HepG2 (cell line): ENCODE measurements around the gene NWD2. TPM values are rescaled to one million over a fixed set of nuclear protein-coding genes. Genes with fewer than 3 reads are reported as not detected.
"Not testable (repeated sequence)": the region's sequence is repeated elsewhere in the genome, so short reads cannot be mapped to it uniquely, and the experiment has no call there.

ENCODE experiments used
- ATAC-seq: fragments of 200-7000 bp; cut with Tn5 transposase; 3 replicates; pipeline ENCODE4 v1.9.1; 2020; ENCODE audit warnings: mild to moderate bottlenecking, moderate library complexity
- BruUV-seq: library from RNA; stranded (reverse); fragments of 400-500 nt; replicated peaks from 2 replicates; lab custom pipeline; 2021; lab: Mats Ljungman, UMichigan
- CTCF ChIA-PET: fragments of 300-600 bp; formaldehyde crosslinking; extraction: SDS; loops from one replicate; lab custom pipeline; 2021; ENCODE audit warnings: low total read pairs, inconsistent platforms, low intra/inter-chr PET ratio; lab: Yijun Ruan, JAX
- POLR2A ChIA-PET: fragments of 350-600 bp; sonication (Branson Sonifier 250); formaldehyde crosslinking; loops from one replicate; lab custom pipeline; 2020; ENCODE audit warnings: antibody characterized with exemption, inconsistent platforms; lab: Yijun Ruan, JAX
- DNase-seq: peaks from one replicate; pipeline ENCODE4 v3.0.0-alpha.2; 2015; ENCODE audit warnings: low spot score
- FAIRE-seq: peaks from 3 replicates; lab custom pipeline; 2011; peaks lifted over from hg19 to GRCh38; lab: Jason Lieb, UNC
- H2AFZ ChIP-seq: one replicate; pipeline ENCODE4 v1.6.1; 2011; ENCODE audit warnings: low read length, inconsistent platforms
- H3K27ac ChIP-seq: fragments of 300-600 bp; 3 replicates; pipeline ENCODE4 v1.8.0; 2011; ENCODE audit warnings: mixed run types, mild to moderate bottlenecking, mixed read lengths, low read length, inconsistent platforms; ENCODE audit not compliant: insufficient read depth; ENCODE audit errors: extremely low read length
- H3K27me3 ChIP-seq, 2 experiments: fragments of 200-600 bp in 1 of 2; 2 replicates in 1 of 2; 3 replicates in 1 of 2; pipeline versions ENCODE4 v1.6.0 to v1.8.0; 2011; ENCODE audit warnings: low read length in 2 of 2, mild to moderate bottlenecking in 2 of 2, moderate library complexity in 2 of 2, inconsistent platforms in 1 of 2; ENCODE audit not compliant: insufficient read depth in 2 of 2, control insufficient read depth in 1 of 2
- H3K36me3 ChIP-seq, 2 experiments: fragments of 200-600 bp in 1 of 2; replicated peaks in 1 of 2; 2 replicates in 1 of 2; 3 replicates in 1 of 2; pipeline versions ENCODE4 v1.5.1 to v1.8.0; 2011; ENCODE audit warnings: low read length in 2 of 2, inconsistent platforms in 1 of 2; ENCODE audit not compliant: insufficient read depth in 2 of 2, control insufficient read depth in 1 of 2
- H3K4me1 ChIP-seq: 2 replicates; pipeline ENCODE4 v1.5.1; 2012; ENCODE audit warnings: low read length, inconsistent platforms; ENCODE audit not compliant: insufficient read depth
- H3K4me2 ChIP-seq: 2 replicates; pipeline ENCODE4 v1.6.0; 2011; ENCODE audit warnings: low read depth, low read length, inconsistent platforms
- H3K4me3 ChIP-seq, 3 experiments: fragments of 200-600 bp in 1 of 3; sonication (generic), shearing (Covaris generic) in 1 of 3; replicated peaks in 1 of 3; 2 replicates each; pipeline ENCODE4 v1.5.1; 2011 to 2016; ENCODE audit warnings: low read length in 3 of 3, inconsistent platforms in 2 of 3, low read depth in 2 of 3, mild to moderate bottlenecking in 2 of 3, control low read depth in 1 of 3, mixed read lengths in 1 of 3; ENCODE audit not compliant: insufficient read depth in 1 of 3
- H3K79me2 ChIP-seq: one replicate; pipeline ENCODE4 v1.6.1; 2011; ENCODE audit warnings: low read length, inconsistent platforms; ENCODE audit not compliant: insufficient read depth
- H3K9ac ChIP-seq: 2 replicates; pipeline ENCODE4 v1.6.0; 2011; ENCODE audit warnings: mild to moderate bottlenecking, low read depth, low read length, inconsistent platforms; ENCODE audit not compliant: insufficient read depth
- H3K9me3 ChIP-seq: 2 replicates; pipeline ENCODE4 v1.5.1; 2012; ENCODE audit warnings: mild to moderate bottlenecking, low read length
- H4K20me1 ChIP-seq: 2 replicates; pipeline ENCODE4 v1.6.0; 2011; ENCODE audit warnings: inconsistent platforms, mild to moderate bottlenecking, low read length, moderate library complexity; ENCODE audit not compliant: insufficient read depth
- FOXC1 ChIP-seq: sonication (generic); formaldehyde crosslinking; IDR thresholded peaks from 2 replicates; pipeline ENCODE4 v1.8.0; 2022; ENCODE audit warnings: mild to moderate bottlenecking, missing genetic modification reagents, borderline replicate concordance
- PHF21A ChIP-seq: sonication (generic); formaldehyde crosslinking; IDR thresholded peaks from 2 replicates; pipeline ENCODE4 v1.5.0; 2020; ENCODE audit warnings: mild to moderate bottlenecking, missing genetic modification reagents
- YEATS4 ChIP-seq: sonication (generic); formaldehyde crosslinking; IDR thresholded peaks from 2 replicates; pipeline ENCODE4 v1.4.0; 2020; ENCODE audit warnings: missing genetic modification reagents, borderline replicate concordance
- WGBS: methylation state at CpG from one replicate; pipeline ENCODE4 v1.1.6; 2017; ENCODE audit warnings: low lambda C conversion rate; 5-methylcytosine and 5-hydroxymethylcytosine counted together
- in situ Hi-C: cut with HindIII; loops from 2 replicates; pipeline ENCODE4 v1.10.0; 2017; ENCODE audit warnings: low pct_unique_long_range_greater_than_20kb; ENCODE audit not compliant: extremely low pct_ligation_motif_present
- intact Hi-C: fragments of 100-400 bp; cut with micrococcal nuclease; formaldehyde crosslinking; loops from one replicate; pipeline ENCODE4 v1.10.0; 2022; ENCODE audit not compliant: unreplicated experiment
- polyA plus RNA-seq, 8 experiments: library from polyadenylated mRNA; depleted of rRNA in 3 of 8; stranded (reverse) in 7 of 8; unstranded in 1 of 8; fragments of >200 nt; fragmentation: Illumina TruSeq in 4 of 8; extraction: Trizol in 4 of 8; gene quantifications; 2 replicates each; pipeline versions ENCODE4 v1.2.1 to v1.2.3, GENCODE V29; 2011 to 2016; ENCODE audit warnings: low read depth in 4 of 8, missing spikeins in 1 of 8, mixed read lengths in 1 of 8; ENCODE audit not compliant: insufficient read depth in 1 of 8
- total RNA-seq, 5 experiments: library from RNA; depleted of rRNA; stranded (reverse); fragments of >200 nt; fragmentation: Illumina TruSeq; extraction: Trizol; gene quantifications; 2 replicates each; pipeline ENCODE4 v1.2.3, GENCODE V29; 2016; ENCODE audit warnings: low read depth in 1 of 5
- TF ChIP-seq, protein P1 (sequence below): sonication (generic); formaldehyde crosslinking; IDR thresholded peaks from 2 replicates; pipeline ENCODE4 v1.5.1; 2020; ENCODE audit warnings: mild to moderate bottlenecking, missing genetic modification reagents, borderline replicate concordance

Gene NWD2
- total and polyA plus RNA-seq, 2 of the 13 experiments (the other 11 are each of a cell fraction or from before 2014, with no cell fraction given): not detected

DNA sequence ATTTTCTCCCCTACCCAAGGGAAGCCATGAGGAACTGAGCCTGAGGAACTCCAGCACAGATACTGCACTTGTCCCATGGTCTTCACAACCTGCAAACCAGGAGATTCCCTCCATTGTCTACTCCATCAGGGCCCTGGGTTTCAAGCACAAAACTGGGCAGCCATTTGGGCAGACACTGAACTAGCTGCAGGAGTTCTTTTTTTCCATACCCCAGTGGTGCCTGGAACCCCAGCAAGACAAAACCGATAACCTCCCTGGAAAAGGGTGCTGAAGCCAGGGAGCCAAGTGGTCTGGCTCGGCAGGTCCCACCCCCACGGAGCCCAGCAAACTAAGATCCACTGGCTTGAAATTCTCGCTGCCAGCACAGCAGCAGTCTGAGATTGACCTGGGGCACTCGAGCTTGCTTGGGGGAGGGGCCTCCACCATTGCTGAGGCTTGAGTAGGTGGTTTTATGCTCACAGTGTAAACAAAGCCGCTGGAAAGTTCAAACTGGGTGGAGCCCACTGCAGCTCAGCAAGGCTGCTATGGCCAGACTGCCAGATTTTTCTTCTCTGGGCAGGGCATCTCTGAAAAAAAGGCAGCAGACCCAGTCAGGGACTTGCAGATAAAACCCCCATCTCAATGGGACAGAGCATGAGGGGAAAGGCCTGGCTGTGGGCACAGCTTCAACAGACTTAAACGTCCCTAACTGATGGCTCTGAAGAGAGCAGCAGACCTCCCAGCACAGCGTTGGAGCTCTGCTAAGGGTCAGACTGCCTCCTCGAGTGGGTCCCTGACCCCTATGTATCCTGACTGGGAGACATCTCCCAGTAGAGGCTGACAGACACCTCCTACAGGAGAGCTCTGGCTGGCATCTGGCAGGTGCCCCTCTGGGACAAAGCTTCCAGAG is 163.6 kb downstream of the NWD2 start (continued):
- TF ChIP-seq, protein P1, sequence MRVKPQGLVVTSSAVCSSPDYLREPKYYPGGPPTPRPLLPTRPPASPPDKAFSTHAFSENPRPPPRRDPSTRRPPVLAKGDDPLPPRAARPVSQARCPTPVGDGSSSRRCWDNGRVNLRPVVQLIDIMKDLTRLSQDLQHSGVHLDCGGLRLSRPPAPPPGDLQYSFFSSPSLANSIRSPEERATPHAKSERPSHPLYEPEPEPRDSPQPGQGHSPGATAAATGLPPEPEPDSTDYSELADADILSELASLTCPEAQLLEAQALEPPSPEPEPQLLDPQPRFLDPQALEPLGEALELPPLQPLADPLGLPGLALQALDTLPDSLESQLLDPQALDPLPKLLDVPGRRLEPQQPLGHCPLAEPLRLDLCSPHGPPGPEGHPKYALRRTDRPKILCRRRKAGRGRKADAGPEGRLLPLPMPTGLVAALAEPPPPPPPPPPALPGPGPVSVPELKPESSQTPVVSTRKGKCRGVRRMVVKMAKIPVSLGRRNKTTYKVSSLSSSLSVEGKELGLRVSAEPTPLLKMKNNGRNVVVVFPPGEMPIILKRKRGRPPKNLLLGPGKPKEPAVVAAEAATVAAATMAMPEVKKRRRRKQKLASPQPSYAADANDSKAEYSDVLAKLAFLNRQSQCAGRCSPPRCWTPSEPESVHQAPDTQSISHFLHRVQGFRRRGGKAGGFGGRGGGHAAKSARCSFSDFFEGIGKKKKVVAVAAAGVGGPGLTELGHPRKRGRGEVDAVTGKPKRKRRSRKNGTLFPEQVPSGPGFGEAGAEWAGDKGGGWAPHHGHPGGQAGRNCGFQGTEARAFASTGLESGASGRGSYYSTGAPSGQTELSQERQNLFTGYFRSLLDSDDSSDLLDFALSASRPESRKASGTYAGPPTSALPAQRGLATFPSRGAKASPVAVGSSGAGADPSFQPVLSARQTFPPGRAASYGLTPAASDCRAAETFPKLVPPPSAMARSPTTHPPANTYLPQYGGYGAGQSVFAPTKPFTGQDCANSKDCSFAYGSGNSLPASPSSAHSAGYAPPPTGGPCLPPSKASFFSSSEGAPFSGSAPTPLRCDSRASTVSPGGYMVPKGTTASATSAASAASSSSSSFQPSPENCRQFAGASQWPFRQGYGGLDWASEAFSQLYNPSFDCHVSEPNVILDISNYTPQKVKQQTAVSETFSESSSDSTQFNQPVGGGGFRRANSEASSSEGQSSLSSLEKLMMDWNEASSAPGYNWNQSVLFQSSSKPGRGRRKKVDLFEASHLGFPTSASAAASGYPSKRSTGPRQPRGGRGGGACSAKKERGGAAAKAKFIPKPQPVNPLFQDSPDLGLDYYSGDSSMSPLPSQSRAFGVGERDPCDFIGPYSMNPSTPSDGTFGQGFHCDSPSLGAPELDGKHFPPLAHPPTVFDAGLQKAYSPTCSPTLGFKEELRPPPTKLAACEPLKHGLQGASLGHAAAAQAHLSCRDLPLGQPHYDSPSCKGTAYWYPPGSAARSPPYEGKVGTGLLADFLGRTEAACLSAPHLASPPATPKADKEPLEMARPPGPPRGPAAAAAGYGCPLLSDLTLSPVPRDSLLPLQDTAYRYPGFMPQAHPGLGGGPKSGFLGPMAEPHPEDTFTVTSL: 0 out of 2 replicates have a peak, but pooled peaks have one; percentile 9
- TF ChIP-seq FOXC1 (CRISPR knock-in tag) (0 out of 2 replicates have a peak, but pooled peaks have one; percentile 18), YEATS4 (CRISPR knock-in tag) (0 out of 2 replicates have a peak, but pooled peaks have one; percentile 23), PHF21A (CRISPR knock-in tag) (0 out of 2 replicates have a peak, but pooled peaks have one; percentile 32)

DNA sequence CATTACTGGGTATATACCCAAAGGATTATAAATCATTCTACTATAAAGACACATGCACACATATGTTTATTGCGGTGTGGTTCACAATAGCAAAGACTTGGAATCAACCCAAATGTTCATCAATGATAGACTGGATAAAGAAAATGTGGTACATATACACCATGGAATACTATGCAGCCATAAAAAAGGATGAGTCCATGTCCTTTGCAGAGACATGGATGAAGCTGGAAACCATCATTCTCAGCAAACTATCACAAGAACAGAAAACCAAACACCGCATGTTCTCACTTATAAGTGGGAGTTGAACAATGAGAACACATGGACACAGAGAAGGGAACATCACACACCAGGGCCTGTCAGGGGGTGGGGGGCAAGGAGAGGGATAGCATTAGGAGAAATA is 169.1 kb downstream of the NWD2 start:
- ATAC-seq, POLR2A ChIA-PET, H3K4me1 ChIP-seq, H4K20me1 ChIP-seq, H3K4me3 ChIP-seq, BruUV-seq, H3K27me3 ChIP-seq, DNase-seq, H3K4me2 ChIP-seq, H3K36me3 ChIP-seq, CTCF ChIA-PET, FAIRE-seq, in situ Hi-C loops, H2AFZ ChIP-seq, H3K27ac ChIP-seq, H3K9me3 ChIP-seq, H3K9ac ChIP-seq, H3K79me2 ChIP-seq, intact Hi-C loops: not testable (repeated sequence)
- WGBS: 81% methylated on average over 2 of the region's 2 CpGs
